HepG2 (cell line): ENCODE data around the gene SIGLEC10. TPM values are rescaled to one million over a fixed set of nuclear protein-coding genes. Genes with fewer than 3 reads are reported as not detected.
A peak's percentile ranks its signal among the peaks of the same experiment; 100 is the strongest.

ENCODE experiments used
- BCL6 ChIP-seq: IDR thresholded peaks from 2 replicates; pipeline ENCODE4 v1.6.1; 2016; ENCODE audit warnings: missing genetic modification reagents, missing compliant biosample characterization
- CHD4 ChIP-seq: fragments of 200-600 bp; sonication (generic); IDR thresholded peaks from 2 replicates; pipeline ENCODE4 v1.7.0; 2017; ENCODE audit warnings: mild to moderate bottlenecking, low read length, borderline replicate concordance
- FOXC1 ChIP-seq: sonication (generic); formaldehyde crosslinking; IDR thresholded peaks from 2 replicates; pipeline ENCODE4 v1.8.0; 2022; ENCODE audit warnings: mild to moderate bottlenecking, missing genetic modification reagents, borderline replicate concordance
- FOXO1 ChIP-seq: sonication (generic); formaldehyde crosslinking; IDR thresholded peaks from 2 replicates; pipeline ENCODE4 v1.4.0; 2020; ENCODE audit warnings: missing genetic modification reagents
- GATAD1 ChIP-seq: IDR thresholded peaks from 2 replicates; pipeline ENCODE4 v1.6.1; 2016; ENCODE audit warnings: missing genetic modification reagents, missing compliant biosample characterization
- GRHL1 ChIP-seq: sonication (generic); formaldehyde crosslinking; conservative IDR thresholded peaks from 2 replicates; pipeline ENCODE4 v1.8.0; 2022; ENCODE audit warnings: missing genetic modification reagents
- GTF3A ChIP-seq: sonication (generic); formaldehyde crosslinking; conservative IDR thresholded peaks from 2 replicates; pipeline ENCODE4 v1.4.0; 2020; ENCODE audit warnings: mild to moderate bottlenecking, missing genetic modification reagents
- IKZF1 ChIP-seq: fragments of 450-650 bp; IDR thresholded peaks from 2 replicates; pipeline ENCODE4 v1.7.1; 2016
- KDM3A ChIP-seq: IDR thresholded peaks from 2 replicates; pipeline ENCODE4 v1.6.1; 2018; ENCODE audit warnings: low read depth, missing compliant biosample characterization
- KDM4B ChIP-seq: sonication (generic); formaldehyde crosslinking; IDR thresholded peaks from 2 replicates; pipeline ENCODE4 v1.4.0; 2020; ENCODE audit warnings: missing genetic modification reagents
- NONO ChIP-seq, 2 experiments: fragments of 450-650 bp in 1 of 2; sonication (generic) in 1 of 2; formaldehyde crosslinking in 1 of 2; IDR thresholded peaks in 1 of 2; conservative IDR thresholded peaks in 1 of 2; 2 replicates each; pipeline versions ENCODE4 v1.6.1 to v1.8.0; 2017 to 2022; ENCODE audit warnings: mild to moderate bottlenecking in 1 of 2, missing genetic modification reagents in 1 of 2, moderate library complexity in 1 of 2
- TOE1 ChIP-seq: sonication (generic); formaldehyde crosslinking; IDR thresholded peaks from 2 replicates; pipeline ENCODE4 v1.4.0; 2020; ENCODE audit warnings: mild to moderate bottlenecking, missing genetic modification reagents
- YEATS4 ChIP-seq: sonication (generic); formaldehyde crosslinking; IDR thresholded peaks from 2 replicates; pipeline ENCODE4 v1.4.0; 2020; ENCODE audit warnings: missing genetic modification reagents, borderline replicate concordance
- ZBTB43 ChIP-seq: sonication (generic); formaldehyde crosslinking; conservative IDR thresholded peaks from 2 replicates; pipeline ENCODE4 v1.4.0; 2020; ENCODE audit warnings: missing genetic modification reagents
- ZNF224 ChIP-seq: sonication (generic); formaldehyde crosslinking; IDR thresholded peaks from 2 replicates; pipeline ENCODE4 v1.5.0; 2020; ENCODE audit warnings: mild to moderate bottlenecking, missing genetic modification reagents
- ZNF317 ChIP-seq: sonication (generic); formaldehyde crosslinking; IDR thresholded peaks from 2 replicates; pipeline ENCODE4 v1.5.0; 2020; ENCODE audit warnings: mild to moderate bottlenecking, missing genetic modification reagents
- ZNF468 ChIP-seq: sonication (generic); formaldehyde crosslinking; IDR thresholded peaks from 2 replicates; pipeline ENCODE4 v1.8.0; 2022; ENCODE audit warnings: mild to moderate bottlenecking, moderate library complexity, missing genetic modification reagents
- ZNF484 ChIP-seq: sonication (generic); formaldehyde crosslinking; IDR thresholded peaks from 2 replicates; pipeline ENCODE4 v1.5.1; 2020; ENCODE audit warnings: mild to moderate bottlenecking, low read depth, missing genetic modification reagents, borderline replicate concordance
- ZNF589 ChIP-seq: sonication (generic); formaldehyde crosslinking; conservative IDR thresholded peaks from 2 replicates; pipeline ENCODE4 v1.8.0; 2022; ENCODE audit warnings: mild to moderate bottlenecking, moderate library complexity, missing genetic modification reagents
- ZNF749 ChIP-seq: sonication (generic); formaldehyde crosslinking; IDR thresholded peaks from 2 replicates; pipeline ENCODE4 v1.8.0; 2022; ENCODE audit warnings: mild to moderate bottlenecking, missing genetic modification reagents, moderate library complexity, borderline replicate concordance
- ZNF790 ChIP-seq: sonication (generic); formaldehyde crosslinking; IDR thresholded peaks from 2 replicates; pipeline ENCODE4 v1.8.0; 2022; ENCODE audit warnings: missing genetic modification reagents, mild to moderate bottlenecking, borderline replicate concordance
- polyA plus RNA-seq, 8 experiments: library from polyadenylated mRNA; depleted of rRNA in 3 of 8; stranded (reverse) in 7 of 8; unstranded in 1 of 8; fragments of >200 nt; fragmentation: Illumina TruSeq in 4 of 8; extraction: Trizol in 4 of 8; gene quantifications; 2 replicates each; pipeline versions ENCODE4 v1.2.1 to v1.2.3, GENCODE V29; 2011 to 2016; ENCODE audit warnings: low read depth in 4 of 8, missing spikeins in 1 of 8, mixed read lengths in 1 of 8; ENCODE audit not compliant: insufficient read depth in 1 of 8
- total RNA-seq, 5 experiments: library from RNA; depleted of rRNA; stranded (reverse); fragments of >200 nt; fragmentation: Illumina TruSeq; extraction: Trizol; gene quantifications; 2 replicates each; pipeline ENCODE4 v1.2.3, GENCODE V29; 2016; ENCODE audit warnings: low read depth in 1 of 5
- TF ChIP-seq, protein P1 (sequence below): sonication (generic); formaldehyde crosslinking; IDR thresholded peaks from 2 replicates; pipeline ENCODE4 v1.8.1; 2023; ENCODE audit warnings: mild to moderate bottlenecking, missing genetic modification reagents, borderline replicate concordance
- TF ChIP-seq, protein P2 (sequence below): IDR thresholded peaks from 2 replicates; pipeline ENCODE4 v1.6.1; 2016; ENCODE audit warnings: mild to moderate bottlenecking, missing biosample characterization, missing genetic modification reagents
- TF ChIP-seq, protein P3 (sequence below): sonication (generic); formaldehyde crosslinking; IDR thresholded peaks from 2 replicates; pipeline ENCODE4 v1.4.0; 2020; ENCODE audit warnings: missing genetic modification reagents, borderline replicate concordance

The SIGLEC10 gene
- total and polyA plus RNA-seq, 2 of the 13 experiments (the other 11 are each of a cell fraction or from before 2014, with no cell fraction given) = not detected

GRCh38 chr19:51367565-51368365 is 49.7 kb downstream of the SIGLEC10 start (continued):
- TF ChIP-seq ZNF317 (CRISPR knock-in tag) = no peak
- TF ChIP-seq IKZF1 = no peak
- 0 out of 2 replicates have a peak, but pooled peaks have one; percentile 68 for TF ChIP-seq ZNF468 (CRISPR knock-in tag)
- TF ChIP-seq ZNF589 (CRISPR knock-in tag) = peak; percentile 96
- TF ChIP-seq, protein P1, sequence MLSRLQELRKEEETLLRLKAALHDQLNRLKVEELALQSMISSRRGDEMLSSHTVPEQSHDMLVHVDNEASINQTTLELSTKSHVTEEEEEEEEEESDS (CRISPR knock-in tag) = no peak
- TF ChIP-seq CHD4 = no peak
- TF ChIP-seq GTF3A (CRISPR knock-in tag) = no peak
- TF ChIP-seq TOE1 = no peak
- TF ChIP-seq ZNF224 = no peak
- peak; percentile 95 for TF ChIP-seq ZNF749 (CRISPR knock-in tag)
- peak; percentile 55; the same call in 1 of the 2 replicates for TF ChIP-seq FOXO1 (CRISPR knock-in tag)
- TF ChIP-seq NONO (IDR thresholded peaks at IDR 0.05) = no peak
- TF ChIP-seq NONO (CRISPR knock-in tag; conservative IDR thresholded peaks at IDR 0.05) = peak; percentile 83
- TF ChIP-seq, protein P2, sequence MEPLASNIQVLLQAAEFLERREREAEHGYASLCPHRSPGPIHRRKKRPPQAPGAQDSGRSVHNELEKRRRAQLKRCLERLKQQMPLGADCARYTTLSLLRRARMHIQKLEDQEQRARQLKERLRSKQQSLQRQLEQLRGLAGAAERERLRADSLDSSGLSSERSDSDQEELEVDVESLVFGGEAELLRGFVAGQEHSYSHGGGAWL = peak; percentile 67
- 0 out of 2 replicates have a peak, but pooled peaks have one; percentile 8 for TF ChIP-seq FOXC1 (CRISPR knock-in tag)
- TF ChIP-seq, protein P3, sequence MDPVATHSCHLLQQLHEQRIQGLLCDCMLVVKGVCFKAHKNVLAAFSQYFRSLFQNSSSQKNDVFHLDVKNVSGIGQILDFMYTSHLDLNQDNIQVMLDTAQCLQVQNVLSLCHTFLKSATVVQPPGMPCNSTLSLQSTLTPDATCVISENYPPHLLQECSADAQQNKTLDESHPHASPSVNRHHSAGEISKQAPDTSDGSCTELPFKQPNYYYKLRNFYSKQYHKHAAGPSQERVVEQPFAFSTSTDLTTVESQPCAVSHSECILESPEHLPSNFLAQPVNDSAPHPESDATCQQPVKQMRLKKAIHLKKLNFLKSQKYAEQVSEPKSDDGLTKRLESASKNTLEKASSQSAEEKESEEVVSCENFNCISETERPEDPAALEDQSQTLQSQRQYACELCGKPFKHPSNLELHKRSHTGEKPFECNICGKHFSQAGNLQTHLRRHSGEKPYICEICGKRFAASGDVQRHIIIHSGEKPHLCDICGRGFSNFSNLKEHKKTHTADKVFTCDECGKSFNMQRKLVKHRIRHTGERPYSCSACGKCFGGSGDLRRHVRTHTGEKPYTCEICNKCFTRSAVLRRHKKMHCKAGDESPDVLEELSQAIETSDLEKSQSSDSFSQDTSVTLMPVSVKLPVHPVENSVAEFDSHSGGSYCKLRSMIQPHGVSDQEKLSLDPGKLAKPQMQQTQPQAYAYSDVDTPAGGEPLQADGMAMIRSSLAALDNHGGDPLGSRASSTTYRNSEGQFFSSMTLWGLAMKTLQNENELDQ (CRISPR knock-in tag) = no peak
- TF ChIP-seq YEATS4 (CRISPR knock-in tag) = peak; percentile 68; the same call in 1 of the 2 replicates
- no peak for TF ChIP-seq GRHL1 (CRISPR knock-in tag)
- TF ChIP-seq GATAD1 (CRISPR knock-in tag) = peak; percentile 43; the same call in 1 of the 2 replicates
- 0 out of 2 replicates have a peak, but pooled peaks have one; percentile 8 for TF ChIP-seq ZBTB43 (CRISPR knock-in tag)
- 0 out of 2 replicates have a peak, but pooled peaks have one; percentile 24 for TF ChIP-seq KDM3A (CRISPR knock-in tag)
- TF ChIP-seq BCL6 = peak; percentile 23; the same call in 1 of the 2 replicates
- no peak for TF ChIP-seq KDM4B (CRISPR knock-in tag)
- TF ChIP-seq ZNF484 (CRISPR knock-in tag) = no peak
- TF ChIP-seq ZNF790 (CRISPR knock-in tag) = 0 out of 2 replicates have a peak, but pooled peaks have one; percentile 51
